ENCODE data around the gene LLGL2.
"Not testable (repeated sequence)": the region's sequence is repeated elsewhere in the genome, so short reads cannot be mapped to it uniquely, and the experiment has no call there.

Gene LLGL2

GRCh38 chr17:75524970-75525805 lies at the start of gene LLGL2:
Gene LLGL2, plus strand, starts transcription at chr17:75525697. Its CDS starts 17,730 bp downstream, at chr17:75543427.
- peak; percentile 62 to 78 for DNase-seq

DNA sequence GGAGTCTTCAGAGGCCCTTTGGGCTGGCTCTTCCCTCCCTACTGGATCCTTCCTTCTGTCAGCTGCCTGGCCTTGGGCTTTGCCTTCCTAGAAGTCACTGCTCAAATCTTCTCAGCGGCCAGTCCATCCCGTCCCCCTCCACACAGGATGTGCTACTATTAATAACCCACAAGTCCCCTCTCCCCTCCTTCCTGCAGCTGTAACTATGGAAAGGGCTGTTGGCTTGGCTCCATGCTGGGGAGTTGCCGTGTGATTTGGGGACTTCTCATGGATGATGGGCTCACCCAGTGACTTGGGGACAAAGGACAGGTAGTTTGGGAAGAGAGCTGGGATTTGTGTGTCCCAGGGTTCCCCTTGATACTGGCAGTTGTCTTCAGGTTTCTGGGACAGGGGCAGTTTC lies 49.6 kb upstream of the LLGL2 start:
- DNase-seq, result no peak

- no peak for DNase-seq
These were observed 49.2 kb upstream of the LLGL2 start for GRCh38 chr17:75476271-75476671.

- DNase-seq, result no peak
These were observed 48.6 kb upstream of the LLGL2 start for GRCh38 chr17:75476752-75477489.

DNA sequence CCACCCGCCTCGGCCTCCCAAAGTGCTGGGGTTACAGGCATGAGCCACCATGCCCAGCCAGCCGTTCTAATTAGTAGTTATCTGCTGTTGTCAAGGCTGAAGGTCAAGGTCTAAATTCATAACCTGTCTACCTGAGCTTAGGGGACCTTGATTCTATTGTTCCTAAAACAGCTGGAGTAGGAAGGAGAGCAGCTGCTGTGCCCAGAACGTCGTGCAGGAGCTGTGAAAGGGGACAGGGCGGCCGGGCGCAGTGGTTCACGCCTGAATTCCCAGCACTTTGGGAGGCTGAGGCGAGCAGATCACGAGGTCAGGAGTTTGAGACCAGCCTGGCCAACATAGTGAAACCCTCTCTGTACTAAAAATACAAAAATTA lies 48.0 kb upstream of the LLGL2 start:
- not testable (repeated sequence) for DNase-seq

DNA sequence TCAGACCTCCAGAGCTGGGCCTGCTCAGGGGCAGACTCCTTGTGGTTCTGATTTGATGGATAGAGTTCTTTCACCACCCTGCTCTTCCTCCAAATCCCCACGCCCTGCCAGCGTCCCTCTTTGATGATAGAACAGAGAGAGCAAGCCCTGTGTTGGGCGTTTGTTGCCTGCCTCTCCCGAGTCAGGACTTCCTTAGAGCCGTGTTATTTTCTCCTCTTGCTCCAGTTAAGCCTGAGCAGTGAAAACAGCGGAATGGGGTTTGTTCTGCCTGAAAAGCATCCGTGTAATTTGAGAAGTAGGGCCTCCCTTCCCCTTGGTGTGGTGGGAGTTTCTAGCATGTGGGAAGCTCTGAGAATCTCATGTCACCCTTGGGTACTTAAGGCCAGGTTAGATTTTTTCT lies 47.0 kb upstream of the LLGL2 start:
- DNase-seq, result no peak

- DNase-seq, result no peak
These were observed 45.2 kb upstream of the LLGL2 start for GRCh38 chr17:75480281-75480680.

- DNase-seq, result no peak
These were observed 44.1 kb upstream of the LLGL2 start for GRCh38 chr17:75481194-75482068.

GRCh38 chr17:75482098-75482942 lies 43.2 kb upstream of the LLGL2 start:
- no peak for DNase-seq

DNA sequence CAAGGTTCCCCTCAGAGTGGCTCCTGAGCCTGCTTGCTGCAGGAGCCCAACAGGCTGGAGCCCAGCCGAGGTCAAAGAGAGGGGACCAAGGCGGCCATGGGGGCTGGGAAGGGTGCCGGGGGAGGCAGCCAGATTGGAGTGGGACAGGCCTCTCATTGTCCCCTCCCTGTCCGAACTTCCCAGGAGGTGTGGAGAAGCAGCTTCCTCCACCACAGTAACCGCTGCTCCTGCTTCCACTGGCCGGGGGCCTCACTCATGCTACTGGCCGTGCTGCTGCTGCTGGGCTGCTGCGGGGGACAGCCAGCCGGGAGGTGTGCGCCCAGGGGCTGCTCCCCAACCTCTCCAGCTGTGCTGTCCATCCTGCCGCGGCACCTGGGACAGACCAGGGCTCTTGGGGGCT lies 39.8 kb upstream of the LLGL2 start:
- DNase-seq, result no peak

DNA sequence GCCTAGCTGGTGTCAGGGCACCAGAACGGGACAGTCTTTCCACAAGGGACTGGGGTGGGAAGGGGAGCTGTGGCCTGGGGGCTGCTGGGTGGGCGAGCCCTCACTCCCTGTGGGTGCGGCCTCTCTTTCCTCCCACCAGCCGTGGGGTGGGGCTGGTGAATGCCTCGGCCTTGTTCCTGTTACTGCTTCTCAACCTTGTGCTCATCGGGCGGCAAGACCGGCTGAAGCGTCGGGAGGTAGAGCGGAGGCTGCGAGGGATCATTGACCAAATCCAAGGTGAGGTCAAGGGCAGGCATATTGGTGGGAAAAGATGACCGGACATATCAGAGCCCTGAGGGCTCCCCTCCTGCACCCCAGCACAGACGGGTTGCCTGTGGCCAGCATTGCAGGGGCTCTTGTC lies 39.3 kb upstream of the LLGL2 start:
- no peak for DNase-seq

- DNase-seq, result no peak
These were observed 38.5 kb upstream of the LLGL2 start for GRCh38 chr17:75486951-75487350.

DNA sequence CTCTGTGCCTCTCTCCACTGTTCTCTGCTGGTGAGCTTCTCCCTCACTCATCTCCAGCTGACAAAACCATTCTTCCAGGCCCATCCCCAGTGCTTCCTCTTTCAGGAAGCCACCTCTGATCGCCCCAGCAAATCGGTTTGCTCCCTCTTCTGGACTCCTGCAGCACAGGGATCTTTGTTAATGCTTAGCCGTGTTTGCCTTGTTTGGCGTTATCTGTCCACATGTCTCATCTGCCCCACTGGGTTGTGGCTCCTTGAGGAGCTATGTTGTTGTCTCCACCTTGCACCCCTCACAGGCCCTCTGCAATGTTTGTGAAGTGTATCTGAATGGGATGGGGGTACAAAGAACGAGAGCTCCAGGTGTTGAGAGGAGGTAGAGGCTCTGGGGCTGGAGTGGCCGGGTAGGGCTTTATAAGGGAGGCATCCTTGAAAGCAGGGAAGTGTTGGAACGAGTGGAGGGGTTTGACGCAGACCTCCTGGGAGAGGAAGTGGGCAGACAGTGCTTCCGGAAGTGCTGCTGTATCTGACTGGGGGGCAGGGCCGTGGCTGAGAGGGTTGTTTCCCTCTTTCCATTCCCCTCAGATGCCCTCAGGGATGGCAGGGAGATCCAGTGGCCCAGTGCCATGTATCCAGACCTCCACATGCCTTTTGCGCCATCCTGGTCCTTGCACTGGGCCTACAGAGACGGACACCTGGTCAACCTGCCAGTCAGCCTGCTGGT lies 38.0 kb upstream of the LLGL2 start:
- peak; percentile 5 to 15 for DNase-seq

DNA sequence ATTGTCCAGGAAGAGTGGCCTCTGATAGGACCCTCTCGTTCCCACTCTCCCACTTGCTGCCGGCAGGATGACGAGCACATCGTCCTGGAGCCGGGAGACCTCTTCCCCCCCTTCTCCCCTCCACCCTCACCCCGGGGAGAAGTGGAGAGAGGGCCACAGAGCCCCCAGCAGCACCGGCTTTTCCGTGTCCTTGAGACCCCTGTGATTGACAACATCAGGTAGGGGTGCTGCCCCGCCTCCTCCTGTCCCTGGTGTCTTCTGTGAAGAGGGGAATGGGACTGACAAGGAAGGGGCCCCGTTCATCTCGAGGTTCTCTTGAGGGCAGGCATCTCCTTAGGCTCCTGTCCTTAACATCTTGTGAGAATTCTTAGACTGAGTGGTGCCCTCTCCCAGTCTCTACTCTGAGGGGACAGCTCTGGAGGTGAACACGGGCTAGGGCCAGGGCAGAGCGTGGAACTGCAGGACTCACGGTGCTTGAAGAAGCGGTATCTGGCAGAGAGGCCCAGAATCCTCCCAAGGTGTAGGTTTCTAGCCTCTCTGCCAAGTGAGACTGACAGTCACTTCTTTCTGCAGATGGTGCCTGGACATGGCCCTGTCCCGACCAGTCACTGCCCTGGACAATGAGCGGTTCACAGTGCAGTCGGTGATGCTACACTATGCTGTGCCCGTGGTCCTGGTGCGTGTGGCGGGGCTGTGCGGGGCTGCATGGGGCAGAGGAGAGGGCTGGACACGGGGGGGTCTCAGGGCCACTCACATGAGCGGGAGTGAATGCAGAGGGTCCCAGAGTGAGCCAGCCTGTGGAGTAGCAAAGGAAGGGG lies 36.6 kb upstream of the LLGL2 start:
- DNase-seq, result no peak

DNA sequence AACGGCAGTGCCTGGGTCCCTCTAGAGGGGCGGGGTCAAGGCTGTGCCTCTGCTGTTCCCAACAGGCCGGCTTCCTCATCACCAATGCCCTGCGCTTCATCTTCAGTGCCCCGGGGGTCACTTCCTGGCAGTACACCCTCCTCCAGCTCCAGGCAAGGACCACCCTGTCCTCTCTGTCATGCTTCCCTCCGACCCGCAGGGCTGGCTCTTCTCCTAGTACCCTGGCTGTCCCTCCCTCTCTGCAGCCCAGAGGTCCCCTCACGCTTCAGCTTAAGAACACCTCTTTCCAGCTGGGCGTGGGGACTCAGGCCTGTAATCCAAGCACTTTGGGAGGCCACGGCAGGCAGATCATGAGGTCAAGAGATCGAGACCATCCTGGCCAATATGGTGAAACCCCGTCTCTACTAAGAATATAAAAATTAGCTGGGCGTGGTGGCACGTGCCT lies 36.0 kb upstream of the LLGL2 start:
- DNase-seq, result no peak

DNA sequence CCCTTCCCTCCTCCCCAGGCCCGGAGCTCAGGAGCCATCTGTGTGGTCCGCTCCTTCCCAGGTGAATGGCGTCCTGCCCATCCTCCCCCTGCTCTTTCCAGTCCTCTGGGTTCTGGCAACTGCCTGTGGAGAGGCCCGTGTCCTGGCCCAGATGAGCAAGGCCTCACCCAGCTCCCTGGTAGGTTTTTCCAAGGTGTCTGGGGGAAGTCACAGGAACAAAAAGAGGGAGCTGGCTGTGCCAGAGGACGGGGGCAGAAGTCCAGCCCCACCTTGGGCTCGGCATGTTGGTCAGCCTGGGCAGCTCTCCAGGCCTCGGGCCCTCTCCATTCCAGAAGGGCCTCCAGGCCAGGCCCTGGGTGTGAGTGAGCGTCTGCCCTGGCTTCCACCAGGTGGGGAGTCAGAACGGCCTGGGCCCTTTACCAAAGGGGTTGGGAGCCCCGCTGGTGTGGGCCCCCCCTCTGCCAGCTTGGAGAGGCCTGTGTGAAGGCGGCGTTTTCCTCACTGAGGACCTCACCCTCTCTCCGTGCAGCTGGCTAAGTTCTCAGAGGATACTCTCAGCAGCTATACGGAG lies 35.2 kb upstream of the LLGL2 start:
- no peak for DNase-seq

- DNase-seq, result no peak
These were observed 34.4 kb upstream of the LLGL2 start for GRCh38 chr17:75490953-75491649.

- no peak for DNase-seq
These were observed 33.8 kb upstream of the LLGL2 start for GRCh38 chr17:75491680-75492079.

DNA sequence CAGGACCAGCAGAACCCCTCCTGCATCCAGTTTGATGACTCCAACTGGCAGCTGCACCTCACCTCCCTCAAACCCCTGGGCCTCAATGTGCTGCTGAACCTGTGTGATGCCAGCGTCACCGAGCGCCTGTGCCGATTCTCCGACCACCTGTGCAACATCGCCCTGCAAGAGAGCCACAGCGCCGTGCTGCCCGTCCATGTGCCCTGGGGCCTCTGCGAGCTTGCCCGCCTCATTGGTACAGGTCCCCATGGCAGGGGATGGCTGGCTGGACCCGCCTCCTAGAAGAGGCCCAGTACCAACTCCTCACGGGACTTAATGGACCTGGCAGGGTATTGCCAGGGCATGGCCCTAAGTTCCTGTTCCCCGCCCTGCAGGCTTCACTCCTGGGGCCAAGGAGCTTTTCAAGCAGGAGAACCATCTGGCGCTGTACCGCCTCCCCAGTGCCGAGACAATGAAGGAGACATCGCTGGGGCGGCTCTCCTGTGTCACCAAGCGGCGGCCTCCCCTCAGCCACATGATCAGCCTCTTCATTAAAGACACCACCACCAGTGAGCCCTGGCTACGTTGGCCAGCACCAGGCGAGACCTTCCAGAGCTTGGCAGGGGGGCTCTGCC lies 32.8 kb upstream of the LLGL2 start:
- no peak for DNase-seq
